Panc1 (cell line): ENCODE measurements around the gene COL23A1. TPM values are rescaled to one million over a fixed set of nuclear protein-coding genes. Genes with fewer than 3 reads are reported as not detected.

Experiments
- ATAC-seq: fragments of 200-7000 bp; cut with Tn5 transposase; 2 replicates; pipeline ENCODE4 v1.9.1; 2020; ENCODE audit warnings: mild to moderate bottlenecking, moderate library complexity
- BruUV-seq: library from RNA; stranded (reverse); fragments of 400-500 nt; replicated peaks from 2 replicates; lab custom pipeline; 2021; lab: Mats Ljungman, UMichigan
- CTCF ChIA-PET: fragments of 300-600 bp; sonication (Branson Sonifier 250); formaldehyde crosslinking; loops from one replicate; lab custom pipeline; 2022; ENCODE audit warnings: antibody characterized with exemption; lab: Charles Lee
- POLR2A ChIA-PET: fragments of 300-600 bp; sonication (Branson Sonifier 250); formaldehyde crosslinking; loops from one replicate; lab custom pipeline; 2022; ENCODE audit warnings: antibody characterized with exemption; lab: Charles Lee
- DNase-seq: peaks from one replicate; pipeline ENCODE4 v3.0.0-alpha.2; 2010; ENCODE audit warnings: low read depth, low spot score
- H3K27ac ChIP-seq: 2 replicates; pipeline ENCODE4 v1.5.1; 2011; ENCODE audit warnings: mild to moderate bottlenecking, low read length, inconsistent platforms
- H3K27me3 ChIP-seq: fragments of 200-500 bp; sonication (Bioruptor generic); 2 replicates; pipeline ENCODE4 v1.6.0; 2014; ENCODE audit warnings: low read length, inconsistent platforms; ENCODE audit not compliant: control insufficient read depth, insufficient read depth
- H3K36me3 ChIP-seq: fragments of 200-500 bp; sonication (Bioruptor generic); 2 replicates; pipeline ENCODE4 v1.5.1; 2014; ENCODE audit warnings: inconsistent platforms, mild to moderate bottlenecking, low read length, moderate library complexity; ENCODE audit not compliant: control insufficient read depth, insufficient read depth
- H3K4me1 ChIP-seq: 2 replicates; pipeline ENCODE4 v1.5.1; 2011; ENCODE audit warnings: inconsistent platforms, mild to moderate bottlenecking, low read length, moderate library complexity; ENCODE audit not compliant: control insufficient read depth, insufficient read depth
- H3K4me3 ChIP-seq, 2 experiments: 2 replicates each; pipeline ENCODE4 v1.5.1; 2011 to 2012; ENCODE audit warnings: low read depth in 2 of 2, low read length in 2 of 2, mild to moderate bottlenecking in 2 of 2, inconsistent platforms in 1 of 2, moderate library complexity in 1 of 2
- H3K9me3 ChIP-seq: fragments of 200-500 bp; sonication (Bioruptor generic); 2 replicates; pipeline ENCODE4 v1.5.1; 2014; ENCODE audit warnings: low read depth, mild to moderate bottlenecking, inconsistent platforms, low read length, moderate library complexity; ENCODE audit not compliant: control insufficient read depth, insufficient read depth
- POLR2AphosphoS5 ChIP-seq: IDR thresholded peaks from 2 replicates; pipeline ENCODE4 v1.6.1; 2012; ENCODE audit warnings: mild to moderate bottlenecking, low read depth, low read length, moderate library complexity
- SIN3A ChIP-seq: IDR thresholded peaks from 2 replicates; pipeline ENCODE4 v1.6.1; 2012; ENCODE audit warnings: low read depth, mild to moderate bottlenecking, low read length, moderate library complexity, borderline replicate concordance; ENCODE audit not compliant: insufficient read depth
- TCF7L2 ChIP-seq: IDR thresholded peaks from 2 replicates; pipeline ENCODE4 v1.6.1; 2011; ENCODE audit warnings: mild to moderate bottlenecking, low read depth, low read length, inconsistent platforms
- in situ Hi-C: cut with HindIII; loops from 2 replicates; pipeline ENCODE4 v1.10.0; 2016; ENCODE audit warnings: low sequenced_read_pairs, low pct_unique_long_range_greater_than_20kb
- intact Hi-C: fragments of 100-400 bp; cut with micrococcal nuclease; formaldehyde crosslinking; loops from one replicate; pipeline ENCODE4 v1.10.0; 2022; ENCODE audit not compliant: unreplicated experiment
- total RNA-seq: library from RNA; stranded (reverse); gene quantifications from one replicate; pipeline ENCODE4 v1.2.1, GENCODE V29; 2021; ENCODE audit not compliant: unreplicated experiment
- TF ChIP-seq, protein P1 (sequence below): fragments of 450-650 bp; IDR thresholded peaks from 2 replicates; pipeline ENCODE4 v1.5.1; 2017; ENCODE audit warnings: mild to moderate bottlenecking
- TF ChIP-seq, protein P2 (sequence below), 2 experiments: IDR thresholded peaks; 2 replicates each; pipeline ENCODE4 v1.6.1; 2011 to 2012; ENCODE audit warnings: low read depth in 2 of 2, control low read depth in 1 of 2, low read length in 1 of 2, mild to moderate bottlenecking in 1 of 2, moderate library complexity in 1 of 2; ENCODE audit not compliant: insufficient read depth in 1 of 2

The COL23A1 gene
- total RNA-seq, 1 experiment from 2014 or later, result 0.05 TPM

DNA sequence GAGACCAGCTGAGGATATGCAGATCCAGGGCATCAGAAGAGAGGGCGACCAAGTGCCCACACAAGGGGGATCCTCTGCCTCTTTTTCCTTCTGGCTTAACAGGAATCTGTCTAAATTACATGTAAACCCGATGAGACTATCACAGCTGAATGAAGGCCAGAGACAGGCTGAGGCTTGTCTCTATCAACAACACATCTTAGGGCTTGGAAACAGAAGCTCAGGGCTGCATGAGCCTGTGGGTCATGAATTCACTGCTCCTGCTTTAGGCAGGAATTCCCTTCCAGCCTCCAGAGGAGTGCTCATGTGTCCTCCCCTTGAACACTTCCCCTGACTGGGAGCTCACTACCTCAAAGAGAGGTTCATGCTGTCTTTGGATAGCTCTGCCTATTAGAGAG is 251.4 kb downstream of the COL23A1 start:
- intact Hi-C loops, result no loop called here
- Histone ChIP-seq H3K9me3 (no peaks in the 10 kb centered on the region), H3K4me1 (no peaks in the 10 kb centered on the region), H3K36me3 (no peaks in the 10 kb centered on the region), H3K27ac (no peak overlapping the region), H3K4me3 (no peak overlapping the region), H3K27me3 (peaks cover 4% of the 10 kb centered on the region)
- no TSS peak for BruUV-seq
- ChIA-PET CTCF (interaction anchor here (0.5 kb wide), 1 partner anchor 134 kb away, joined by 8 read pairs; no protein-coding TSS in a partner anchor), POLR2A (interaction anchor here (0.5 to 0.6 kb wide), 2 partner anchors 183 to 285 kb away, joined by 3 to 4 read pairs; no protein-coding TSS in a partner anchor)
- TF ChIP-seq POLR2AphosphoS5 (no peak), SIN3A (no peak), TCF7L2 (no peak)
- TF ChIP-seq, protein P1, sequence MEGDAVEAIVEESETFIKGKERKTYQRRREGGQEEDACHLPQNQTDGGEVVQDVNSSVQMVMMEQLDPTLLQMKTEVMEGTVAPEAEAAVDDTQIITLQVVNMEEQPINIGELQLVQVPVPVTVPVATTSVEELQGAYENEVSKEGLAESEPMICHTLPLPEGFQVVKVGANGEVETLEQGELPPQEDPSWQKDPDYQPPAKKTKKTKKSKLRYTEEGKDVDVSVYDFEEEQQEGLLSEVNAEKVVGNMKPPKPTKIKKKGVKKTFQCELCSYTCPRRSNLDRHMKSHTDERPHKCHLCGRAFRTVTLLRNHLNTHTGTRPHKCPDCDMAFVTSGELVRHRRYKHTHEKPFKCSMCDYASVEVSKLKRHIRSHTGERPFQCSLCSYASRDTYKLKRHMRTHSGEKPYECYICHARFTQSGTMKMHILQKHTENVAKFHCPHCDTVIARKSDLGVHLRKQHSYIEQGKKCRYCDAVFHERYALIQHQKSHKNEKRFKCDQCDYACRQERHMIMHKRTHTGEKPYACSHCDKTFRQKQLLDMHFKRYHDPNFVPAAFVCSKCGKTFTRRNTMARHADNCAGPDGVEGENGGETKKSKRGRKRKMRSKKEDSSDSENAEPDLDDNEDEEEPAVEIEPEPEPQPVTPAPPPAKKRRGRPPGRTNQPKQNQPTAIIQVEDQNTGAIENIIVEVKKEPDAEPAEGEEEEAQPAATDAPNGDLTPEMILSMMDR, result no peak
- TF ChIP-seq, protein P2, sequence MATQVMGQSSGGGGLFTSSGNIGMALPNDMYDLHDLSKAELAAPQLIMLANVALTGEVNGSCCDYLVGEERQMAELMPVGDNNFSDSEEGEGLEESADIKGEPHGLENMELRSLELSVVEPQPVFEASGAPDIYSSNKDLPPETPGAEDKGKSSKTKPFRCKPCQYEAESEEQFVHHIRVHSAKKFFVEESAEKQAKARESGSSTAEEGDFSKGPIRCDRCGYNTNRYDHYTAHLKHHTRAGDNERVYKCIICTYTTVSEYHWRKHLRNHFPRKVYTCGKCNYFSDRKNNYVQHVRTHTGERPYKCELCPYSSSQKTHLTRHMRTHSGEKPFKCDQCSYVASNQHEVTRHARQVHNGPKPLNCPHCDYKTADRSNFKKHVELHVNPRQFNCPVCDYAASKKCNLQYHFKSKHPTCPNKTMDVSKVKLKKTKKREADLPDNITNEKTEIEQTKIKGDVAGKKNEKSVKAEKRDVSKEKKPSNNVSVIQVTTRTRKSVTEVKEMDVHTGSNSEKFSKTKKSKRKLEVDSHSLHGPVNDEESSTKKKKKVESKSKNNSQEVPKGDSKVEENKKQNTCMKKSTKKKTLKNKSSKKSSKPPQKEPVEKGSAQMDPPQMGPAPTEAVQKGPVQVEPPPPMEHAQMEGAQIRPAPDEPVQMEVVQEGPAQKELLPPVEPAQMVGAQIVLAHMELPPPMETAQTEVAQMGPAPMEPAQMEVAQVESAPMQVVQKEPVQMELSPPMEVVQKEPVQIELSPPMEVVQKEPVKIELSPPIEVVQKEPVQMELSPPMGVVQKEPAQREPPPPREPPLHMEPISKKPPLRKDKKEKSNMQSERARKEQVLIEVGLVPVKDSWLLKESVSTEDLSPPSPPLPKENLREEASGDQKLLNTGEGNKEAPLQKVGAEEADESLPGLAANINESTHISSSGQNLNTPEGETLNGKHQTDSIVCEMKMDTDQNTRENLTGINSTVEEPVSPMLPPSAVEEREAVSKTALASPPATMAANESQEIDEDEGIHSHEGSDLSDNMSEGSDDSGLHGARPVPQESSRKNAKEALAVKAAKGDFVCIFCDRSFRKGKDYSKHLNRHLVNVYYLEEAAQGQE (IDR thresholded peaks at IDR 0.05; ENCODE audit: insufficient read depth in 1 of 2, low read depth in 2 of 2, low read length in 1 of 2), result no peak
- no peak for ATAC-seq
- in situ Hi-C loops, result no loop called here
- no peak for DNase-seq

DNA sequence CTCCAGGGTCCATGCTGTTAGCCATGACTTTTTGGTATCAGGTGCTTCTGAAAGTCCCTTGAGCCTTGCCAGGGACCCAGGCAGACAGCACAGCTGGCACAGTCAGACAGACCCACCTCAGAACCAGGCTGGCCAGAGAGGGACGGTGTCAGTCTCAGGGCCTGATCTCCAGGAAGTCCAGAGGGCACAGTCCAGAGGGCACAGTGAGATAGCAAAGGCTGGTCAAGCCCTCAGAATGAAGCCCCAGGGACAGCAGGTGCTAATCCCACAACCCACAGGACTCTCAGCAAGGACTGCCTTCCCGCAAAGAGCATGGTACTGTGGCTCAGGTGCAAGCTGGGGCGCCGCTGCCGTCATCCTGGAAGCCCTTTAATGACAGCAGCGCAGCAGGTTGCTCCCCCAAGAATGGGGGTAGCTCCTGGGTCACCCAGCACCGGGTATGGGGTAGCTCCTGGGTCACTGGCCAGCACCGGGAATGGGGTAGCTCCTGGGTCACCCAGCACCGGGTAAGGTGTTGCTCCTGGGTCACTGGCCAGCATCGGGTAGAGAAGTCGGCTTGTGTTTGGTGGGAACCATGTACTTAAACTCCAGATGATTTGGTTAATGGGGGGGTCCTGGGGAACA is 252.0 kb downstream of the COL23A1 start:
- TF ChIP-seq, protein P2 (IDR thresholded peaks at IDR 0.05; ENCODE audit: insufficient read depth in 1 of 2, low read depth in 2 of 2, low read length in 1 of 2), result no peak
- TF ChIP-seq, protein P1, result no peak
- TF ChIP-seq TCF7L2 (no peak), POLR2AphosphoS5 (no peak), SIN3A (no peak)
- Histone ChIP-seq H3K36me3 (no peaks in the 10 kb centered on the region), H3K27me3 (peaks cover 4% of the 10 kb centered on the region), H3K9me3 (no peaks in the 10 kb centered on the region), H3K4me3 (no peak overlapping the region), H3K27ac (no peak overlapping the region), H3K4me1 (no peaks in the 10 kb centered on the region)
- ATAC-seq (no peak), DNase-seq (no peak)
- in situ Hi-C loops (no loop called here), intact Hi-C loops (no loop called here)
- POLR2A ChIA-PET, result interaction anchor here (0.6 kb wide), 1 partner anchor 285 kb away, joined by 3 read pairs; no protein-coding TSS in a partner anchor
- CTCF ChIA-PET, result interaction anchor here (0.5 kb wide), 1 partner anchor 135 kb away, joined by 8 read pairs; no protein-coding TSS in a partner anchor
- BruUV-seq, result no TSS peak
